Measurements from ENCODE around the gene SLC23A2. TPM values are rescaled to one million over a fixed set of nuclear protein-coding genes. Genes with fewer than 3 reads are reported as not detected.

Gene SLC23A2
- total and polyA plus RNA-seq, 4 donors: 9.1 to 48.4 (median 14.7) TPM

GRCh38 chr20:4819901-4820300, 181.4 kb downstream of the SLC23A2 start:
- DNase-seq (ENCODE audit: low spot score): no peak
- Histone ChIP-seq H3K9me3 (ENCODE audit: control insufficient read depth in 4 of 4, low read length in 3 of 4) (no peaks in the 10 kb centered on the region), H3K36me3 (ENCODE audit: control insufficient read depth in 4 of 4, insufficient read depth in 3 of 4, low read depth in 1 of 4, low read length in 3 of 4) (no peaks in the 10 kb centered on the region), H3K9ac (ENCODE audit: low read depth in 1 of 2, low read length in 2 of 2) (no peak overlapping the region), H3K4me1 (ENCODE audit: control insufficient read depth in 4 of 4, insufficient read depth in 4 of 4, low read length in 3 of 4) (peaks cover 4 to 16% (median 10%) of the 10 kb centered on the region in 4 donors), H3K27me3 (ENCODE audit: control insufficient read depth in 4 of 4, insufficient read depth in 4 of 4, low read length in 3 of 4) (no peaks in the 10 kb centered on the region), H3K27ac (ENCODE audit: low read depth in 1 of 2, low read length in 2 of 2) (no peak overlapping the region), H3K4me3 (ENCODE audit: low read depth in 1 of 3, low read length in 3 of 3) (no peak overlapping the region)
- TF ChIP-seq NR2F2 (IDR thresholded peaks at IDR 0.05) (no peak), ATF3 (IDR thresholded peaks at IDR 0.05) (no peak), HNF4G (IDR thresholded peaks at IDR 0.05) (no peak), RAD21 (IDR thresholded peaks at IDR 0.05) (no peak), REST (IDR thresholded peaks at IDR 0.05) (no peak), SP1 (IDR thresholded peaks at IDR 0.05) (no peak), EGR1 (IDR thresholded peaks at IDR 0.05; ENCODE audit: low read depth in 2 of 2) (no peak), HNF4A (conservative IDR thresholded peaks at IDR 0.05) (no peak), GABPA (IDR thresholded peaks at IDR 0.05 in 1 of 2, conservative IDR thresholded peaks at IDR 0.05 in 1 of 2) (no peak), MAX (IDR thresholded peaks at IDR 0.05) (no peak), CTCF (IDR thresholded peaks at IDR 0.05; ENCODE audit: low read depth, low read length, missing input control) (no peak), JUND (IDR thresholded peaks at IDR 0.05) (no peak), YY1 (IDR thresholded peaks at IDR 0.05) (no peak), RXRA (IDR thresholded peaks at IDR 0.05) (no peak), TAF1 (conservative IDR thresholded peaks at IDR 0.05) (no peak)
- 92% methylated on average over 4 of the region's 4 CpGs for WGBS

GRCh38 chr20:4817230-4817671, 184.1 kb downstream of the SLC23A2 start:
- DNase-seq (ENCODE audit: low spot score): no peak
- TF ChIP-seq NR2F2 (IDR thresholded peaks at IDR 0.05) (no peak), GABPA (IDR thresholded peaks at IDR 0.05 in 1 of 2, conservative IDR thresholded peaks at IDR 0.05 in 1 of 2) (no peak), HNF4A (conservative IDR thresholded peaks at IDR 0.05) (no peak), REST (IDR thresholded peaks at IDR 0.05) (no peak), EGR1 (IDR thresholded peaks at IDR 0.05; ENCODE audit: low read depth in 2 of 2) (no peak), RAD21 (IDR thresholded peaks at IDR 0.05) (no peak), SP1 (IDR thresholded peaks at IDR 0.05) (no peak), MAX (IDR thresholded peaks at IDR 0.05) (no peak), FOXA1 (IDR thresholded peaks at IDR 0.05) (no peak), TAF1 (conservative IDR thresholded peaks at IDR 0.05) (no peak), YY1 (IDR thresholded peaks at IDR 0.05) (no peak), JUND (IDR thresholded peaks at IDR 0.05) (no peak), HNF4G (IDR thresholded peaks at IDR 0.05) (no peak), FOXA2 (IDR thresholded peaks at IDR 0.05) (no peak)
- no peaks in the 10 kb centered on the region for H3K27me3 ChIP-seq (ENCODE audit: control insufficient read depth in 4 of 4, insufficient read depth in 4 of 4, low read length in 3 of 4)
- H3K9me3 ChIP-seq (ENCODE audit: control insufficient read depth in 4 of 4, low read length in 3 of 4): no peaks in the 10 kb centered on the region
- H3K36me3 ChIP-seq (ENCODE audit: control insufficient read depth in 4 of 4, insufficient read depth in 3 of 4, low read depth in 1 of 4, low read length in 3 of 4): no peaks in the 10 kb centered on the region
- H3K9ac ChIP-seq (ENCODE audit: low read depth in 1 of 2, low read length in 2 of 2): no peak overlapping the region
- peaks cover 1 to 8% (median 4%) of the 10 kb centered on the region in 4 donors for H3K4me1 ChIP-seq (ENCODE audit: control insufficient read depth in 4 of 4, insufficient read depth in 4 of 4, low read length in 3 of 4)
- no peak overlapping the region for H3K4me3 ChIP-seq (ENCODE audit: low read depth in 1 of 3, low read length in 3 of 3)
- H3K27ac ChIP-seq (ENCODE audit: low read depth in 1 of 2, low read length in 2 of 2): no peak overlapping the region
- 54% methylated on average over 3 of the region's 3 CpGs for WGBS

All from liver (tissue), 9 donors.